BE2C (cell line): ENCODE data around the gene NEIL1.
"Not testable (repeated sequence)": the region's sequence is repeated elsewhere in the genome, so short reads cannot be mapped to it uniquely, and the experiment has no call there.

Experiments
- DNase-seq: peaks from one replicate; pipeline ENCODE4 v3.0.0-alpha.2; 2020
- H3K27me3 ChIP-seq: fragments of 250-450 bp; sonication (Bioruptor Pico); 2 replicates; pipeline ENCODE4 v1.5.1; 2020; ENCODE audit warnings: mild to moderate bottlenecking
- H3K36me3 ChIP-seq: fragments of 250-450 bp; sonication (Bioruptor Pico); 2 replicates; pipeline ENCODE4 v1.5.1; 2020; ENCODE audit warnings: mild to moderate bottlenecking
- H3K4me1 ChIP-seq: fragments of 250-450 bp; sonication (Bioruptor Pico); 2 replicates; pipeline ENCODE4 v1.5.1; 2020
- H3K4me3 ChIP-seq: 2 replicates; pipeline ENCODE4 v1.5.1; 2011; ENCODE audit warnings: low read depth, low read length
- H3K9me3 ChIP-seq: fragments of 250-450 bp; sonication (Bioruptor Pico); 2 replicates; pipeline ENCODE4 v1.5.1; 2020
- CTCF ChIP-seq: IDR thresholded peaks from 2 replicates; pipeline ENCODE4 v1.5.1; 2012; ENCODE audit warnings: mild to moderate bottlenecking, low read depth, low read length

The NEIL1 gene

GRCh38 chr15:75347222-75348033, 589 bp downstream of the NEIL1 start:
- no peak for TF ChIP-seq CTCF
- DNase-seq = no peak
- no peaks in the 10 kb centered on the region for H3K9me3 ChIP-seq
- H3K4me1 ChIP-seq = no peaks in the 10 kb centered on the region
- H3K4me3 ChIP-seq = peak overlapping the region; percentile 50
- peaks cover 54% of the 10 kb centered on the region for H3K27me3 ChIP-seq
- no peaks in the 10 kb centered on the region for H3K36me3 ChIP-seq

GRCh38 chr15:75348034-75348561, 1.3 kb downstream of the NEIL1 start:
- no peak for TF ChIP-seq CTCF
- DNase-seq = no peak
- Histone ChIP-seq H3K4me3 (peak overlapping the region; percentile 50), H3K36me3 (no peaks in the 10 kb centered on the region), H3K4me1 (no peaks in the 10 kb centered on the region), H3K9me3 (no peaks in the 10 kb centered on the region), H3K27me3 (peaks cover 54% of the 10 kb centered on the region)

GRCh38 chr15:75348562-75349350, 1.9 kb downstream of the NEIL1 start:
- no peaks in the 10 kb centered on the region for H3K9me3 ChIP-seq
- TF ChIP-seq CTCF = no peak
- no peak overlapping the region for H3K4me3 ChIP-seq
- peaks cover 54% of the 10 kb centered on the region for H3K27me3 ChIP-seq
- no peaks in the 10 kb centered on the region for H3K4me1 ChIP-seq
- no peaks in the 10 kb centered on the region for H3K36me3 ChIP-seq
- no peak for DNase-seq

GRCh38 chr15:75349351-75349669, 2.5 kb downstream of the NEIL1 start:
- not testable (repeated sequence) for H3K9me3 ChIP-seq, H3K4me3 ChIP-seq, DNase-seq, H3K36me3 ChIP-seq, H3K4me1 ChIP-seq
- H3K27me3 ChIP-seq = peaks cover 54% of the 10 kb centered on the region

- H3K27me3 ChIP-seq = peaks cover 50% of the 10 kb centered on the region
- H3K4me3 ChIP-seq = no peak overlapping the region
- no peaks in the 10 kb centered on the region for H3K4me1 ChIP-seq
- DNase-seq = no peak
- no peak for TF ChIP-seq CTCF
- no peaks in the 10 kb centered on the region for H3K36me3 ChIP-seq
- no peaks in the 10 kb centered on the region for H3K9me3 ChIP-seq
Measured at GRCh38 chr15:75349851-75350588, 3.2 kb downstream of the NEIL1 start.

GRCh38 chr15:75350601-75351361, 3.9 kb downstream of the NEIL1 start:
- no peak for TF ChIP-seq CTCF
- DNase-seq = no peak
- no peak overlapping the region for H3K4me3 ChIP-seq
- no peaks in the 10 kb centered on the region for H3K4me1 ChIP-seq
- peaks cover 42% of the 10 kb centered on the region for H3K27me3 ChIP-seq
- no peaks in the 10 kb centered on the region for H3K36me3 ChIP-seq
- no peaks in the 10 kb centered on the region for H3K9me3 ChIP-seq
